ENCODE results near the gene MYF6. TPM values are rescaled to one million over a fixed set of nuclear protein-coding genes. Genes with fewer than 3 reads are reported as not detected.
"Not testable (repeated sequence)": the region's sequence is repeated elsewhere in the genome, so short reads cannot be mapped to it uniquely, and the experiment has no call there.

MYF6 gene
- under 1 TPM in 2 of 4 donors, not detected in 2; 0.14 to 0.15 TPM for polyA plus RNA-seq (ENCODE audit: insufficient read length in 4 of 4)

GRCh38 chr12:80707126-80707829 lies at the start of gene MYF6:
Gene MYF6 (plus strand): TSS chr12:80707634. CDS start chr12:80707720, 86 bp downstream.
- DNase-seq (ENCODE audit: low read depth in 4 of 4, low spot score in 3 of 4): no peak

DNA sequence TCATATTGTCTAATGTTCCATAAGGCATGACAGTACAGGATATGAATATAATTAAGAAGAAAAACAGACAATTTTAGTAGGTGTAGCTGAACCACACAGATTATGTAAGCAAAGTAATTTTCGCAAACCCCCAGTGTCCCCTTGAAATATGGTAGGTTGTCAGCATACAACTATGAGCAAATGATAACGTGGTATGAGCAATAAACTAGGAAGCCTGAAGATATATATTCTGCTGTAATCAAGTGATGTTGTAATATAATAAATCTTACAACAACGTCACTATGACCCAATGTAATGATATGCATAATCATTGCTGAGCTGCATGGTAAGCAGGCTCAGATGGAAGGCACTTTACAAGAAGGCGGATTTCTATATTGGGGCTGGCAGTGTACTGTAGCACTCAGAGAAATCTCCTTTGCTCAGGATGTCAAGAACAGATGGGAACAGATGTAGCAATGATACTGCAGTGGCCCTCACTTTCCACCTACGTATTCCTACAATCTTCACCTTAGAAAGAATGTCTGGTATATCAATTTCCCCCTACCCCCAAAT lies 47.8 kb upstream of the MYF6 start:
- no peak for DNase-seq (ENCODE audit: low read depth in 4 of 4, low spot score in 3 of 4)

GRCh38 chr12:80662586-80662985 lies 44.8 kb upstream of the MYF6 start:
- no peak for DNase-seq (ENCODE audit: low read depth in 4 of 4, low spot score in 3 of 4)

DNA sequence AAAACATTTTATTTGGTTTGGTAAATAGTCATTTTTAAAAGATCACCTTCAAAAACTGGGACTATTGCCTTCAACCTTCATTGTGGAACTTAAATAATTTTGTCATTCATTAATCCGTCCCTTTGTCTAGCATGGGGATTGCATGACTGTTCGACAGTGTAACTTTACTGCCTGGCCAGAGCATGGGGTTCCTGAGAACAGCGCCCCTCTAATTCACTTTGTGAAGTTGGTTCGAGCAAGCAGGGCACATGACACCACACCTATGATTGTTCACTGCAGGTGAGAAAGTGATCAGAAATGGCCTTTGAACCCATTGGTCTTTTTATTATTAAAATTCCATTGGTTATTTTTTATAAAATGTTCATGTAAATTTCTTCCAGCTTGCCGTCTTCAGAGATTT lies 37.2 kb upstream of the MYF6 start:
- DNase-seq (ENCODE audit: low read depth in 4 of 4, low spot score in 3 of 4): no peak

- DNase-seq (ENCODE audit: low read depth in 4 of 4, low spot score in 3 of 4): not testable (repeated sequence)
These were observed 31.3 kb upstream of the MYF6 start for GRCh38 chr12:80676042-80676636.

GRCh38 chr12:80676856-80677255 lies 30.6 kb upstream of the MYF6 start:
- DNase-seq (ENCODE audit: low read depth in 4 of 4, low spot score in 3 of 4): no peak

GRCh38 chr12:80677994-80678393 lies 29.4 kb upstream of the MYF6 start:
- no peak for DNase-seq (ENCODE audit: low read depth in 4 of 4, low spot score in 3 of 4)

- no peak for DNase-seq (ENCODE audit: low read depth in 4 of 4, low spot score in 3 of 4)
These were observed 27.9 kb upstream of the MYF6 start for GRCh38 chr12:80679346-80680131.

DNA sequence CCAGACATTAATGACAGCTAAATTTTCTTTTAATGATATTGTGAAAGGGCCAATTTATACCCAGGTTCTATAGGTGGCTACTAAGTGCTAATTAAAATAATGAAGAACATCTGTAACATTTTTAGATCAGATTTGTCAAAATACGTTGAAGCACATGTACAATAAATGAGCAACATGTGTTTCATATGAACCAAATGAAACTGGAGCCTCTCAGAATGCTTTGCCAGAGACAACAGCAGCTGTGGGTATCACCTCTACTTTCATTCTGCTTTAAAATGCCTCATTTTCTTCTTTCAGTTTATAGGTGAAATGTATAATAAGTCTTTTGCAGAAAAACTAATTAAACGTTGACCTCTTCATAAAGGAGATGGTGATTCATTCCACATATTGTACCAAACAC lies 26.1 kb upstream of the MYF6 start:
- DNase-seq (ENCODE audit: low read depth in 4 of 4, low spot score in 3 of 4): no peak

DNA sequence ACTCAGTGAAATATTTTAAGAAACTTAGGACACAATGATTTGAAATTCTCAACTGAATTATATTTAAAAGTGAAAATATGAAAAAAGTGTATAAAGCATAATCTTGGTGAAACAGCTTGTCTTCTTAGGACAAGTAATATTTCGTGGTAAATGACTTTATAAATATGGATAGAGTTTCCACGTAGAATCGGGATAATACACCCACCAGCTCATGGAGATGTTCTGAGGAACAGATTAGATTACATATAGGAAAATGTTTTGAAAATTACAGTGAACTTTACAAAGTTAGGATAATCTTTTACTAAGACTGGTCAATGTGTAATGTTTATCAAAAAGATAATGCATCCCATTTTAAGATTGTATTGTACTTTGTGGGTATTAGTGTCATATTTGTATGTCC lies 25.6 kb upstream of the MYF6 start:
- no peak for DNase-seq (ENCODE audit: low read depth in 4 of 4, low spot score in 3 of 4)

GRCh38 chr12:80684077-80684495 lies 23.3 kb upstream of the MYF6 start:
- DNase-seq (ENCODE audit: low read depth in 4 of 4, low spot score in 3 of 4): no peak

DNA sequence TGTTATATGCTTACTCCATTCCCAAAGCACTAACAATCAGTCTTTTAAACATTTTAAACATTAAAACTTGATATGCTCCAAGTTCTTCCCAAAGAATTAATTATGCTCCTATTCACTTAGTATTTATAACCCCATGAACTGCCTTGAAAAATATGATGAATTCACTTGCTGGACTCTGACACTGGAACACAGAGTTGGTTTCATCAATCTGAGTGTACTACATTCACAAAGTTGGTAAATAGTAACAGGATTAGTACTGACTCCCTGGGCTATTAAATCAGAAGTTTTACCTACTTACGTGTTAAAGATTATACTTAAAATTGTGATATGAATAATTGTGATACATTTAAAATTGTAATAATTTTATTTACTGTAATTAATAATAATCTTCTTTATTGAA lies 17.3 kb upstream of the MYF6 start:
- DNase-seq (ENCODE audit: low read depth in 4 of 4, low spot score in 3 of 4): no peak

DNA sequence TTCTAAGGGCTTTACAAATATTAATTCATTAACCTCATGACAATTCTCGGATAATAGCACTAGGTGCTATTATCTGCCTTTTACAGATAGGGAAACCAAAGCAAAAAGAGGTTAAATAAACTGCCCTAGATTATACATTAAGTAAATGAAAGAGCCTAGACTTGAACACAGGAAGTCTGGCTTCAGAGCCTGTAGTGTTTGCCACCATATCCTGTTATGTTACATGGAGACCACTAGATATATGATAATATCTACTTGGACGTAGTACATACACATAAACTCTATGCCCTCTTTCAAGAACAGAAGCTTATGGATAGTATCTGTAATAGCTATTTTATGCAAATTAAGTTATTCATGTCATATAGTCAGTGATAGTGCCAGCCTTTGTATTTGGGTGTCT lies 16.9 kb upstream of the MYF6 start:
- DNase-seq (ENCODE audit: low read depth in 4 of 4, low spot score in 3 of 4): no peak

- DNase-seq (ENCODE audit: low read depth in 4 of 4, low spot score in 3 of 4): no peak
These were observed 15.3 kb upstream of the MYF6 start for GRCh38 chr12:80692114-80692513.

DNA sequence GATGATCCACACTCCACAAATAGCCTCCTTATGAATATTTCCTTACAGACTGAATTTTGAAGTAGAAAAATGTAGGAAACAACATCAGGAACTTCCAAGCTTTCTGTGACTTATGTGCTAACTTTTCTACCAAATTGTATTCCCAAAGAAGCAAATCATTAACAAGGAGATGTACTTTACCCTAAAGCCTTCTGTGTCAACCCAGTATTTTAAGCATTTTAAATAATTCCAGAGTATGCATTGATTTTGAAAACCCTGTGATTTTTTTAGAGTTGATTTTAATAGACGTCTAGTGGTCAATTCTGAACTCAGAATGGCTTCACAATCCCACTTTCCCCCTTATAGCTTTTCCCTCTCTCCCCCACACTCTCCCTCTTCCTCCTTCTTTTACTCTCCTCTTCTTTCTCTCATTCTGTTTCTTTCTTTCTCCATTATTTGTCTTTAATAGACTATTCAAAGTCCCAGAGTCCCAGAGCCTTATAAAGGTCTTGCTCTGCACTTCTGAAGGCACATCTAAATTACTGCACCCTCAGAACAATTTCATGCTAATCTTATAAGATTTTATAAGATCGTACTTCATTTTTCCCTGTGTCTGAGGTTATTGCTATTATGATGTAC lies 10.1 kb upstream of the MYF6 start:
- DNase-seq (ENCODE audit: low read depth in 4 of 4, low spot score in 3 of 4): no peak

DNA sequence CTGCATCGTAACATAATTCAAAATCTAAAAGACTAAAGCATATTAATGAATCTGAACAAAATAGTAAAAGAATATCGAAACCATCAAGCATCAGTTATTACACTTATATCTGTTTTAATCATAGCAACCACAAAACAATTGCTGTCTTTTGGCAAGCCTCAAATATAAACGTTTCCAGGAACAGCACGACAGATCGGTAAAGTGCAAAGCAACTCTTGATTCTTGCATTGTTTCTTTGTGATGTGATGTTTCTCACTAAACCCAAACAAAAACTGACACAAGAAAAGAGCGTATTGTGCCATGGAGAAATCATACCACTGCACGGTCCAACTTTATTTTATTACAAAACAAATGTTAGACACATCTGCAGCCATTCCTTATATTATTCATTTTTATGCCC lies 9.2 kb upstream of the MYF6 start:
- DNase-seq (ENCODE audit: low read depth in 4 of 4, low spot score in 3 of 4): no peak

DNA sequence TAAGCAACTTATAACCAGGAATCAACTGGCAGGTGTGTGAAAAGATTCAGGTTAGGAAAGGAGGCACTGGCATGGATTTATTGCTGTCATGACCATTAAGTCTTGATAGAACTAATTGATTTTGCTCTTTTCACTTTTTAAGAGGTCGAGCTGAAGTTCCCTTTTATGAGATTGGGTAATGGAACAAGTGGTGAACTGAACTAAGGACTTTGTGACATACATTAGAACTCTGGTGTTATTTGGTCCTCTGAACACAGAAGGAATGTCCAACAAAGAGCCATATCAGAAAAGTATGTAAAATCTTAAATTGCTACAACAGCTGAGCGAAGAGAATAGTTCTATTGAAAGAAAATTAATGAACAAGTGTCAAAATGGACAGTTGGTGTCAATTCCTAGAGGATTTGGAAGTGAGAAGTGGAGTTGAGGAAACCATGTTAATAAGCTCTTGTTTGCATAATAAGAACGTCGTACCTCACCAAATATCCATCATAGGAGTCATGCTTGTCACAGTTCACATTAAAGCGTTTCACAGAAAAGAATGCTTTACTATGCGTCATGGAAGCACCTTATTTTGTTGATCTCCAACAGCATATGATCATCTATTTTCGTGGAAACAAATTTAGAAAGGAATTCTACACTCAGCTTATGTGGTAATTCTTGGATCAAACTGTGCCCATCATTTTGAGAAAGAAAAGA lies 8.4 kb upstream of the MYF6 start:
- DNase-seq (ENCODE audit: low read depth in 4 of 4, low spot score in 3 of 4): no peak

DNA sequence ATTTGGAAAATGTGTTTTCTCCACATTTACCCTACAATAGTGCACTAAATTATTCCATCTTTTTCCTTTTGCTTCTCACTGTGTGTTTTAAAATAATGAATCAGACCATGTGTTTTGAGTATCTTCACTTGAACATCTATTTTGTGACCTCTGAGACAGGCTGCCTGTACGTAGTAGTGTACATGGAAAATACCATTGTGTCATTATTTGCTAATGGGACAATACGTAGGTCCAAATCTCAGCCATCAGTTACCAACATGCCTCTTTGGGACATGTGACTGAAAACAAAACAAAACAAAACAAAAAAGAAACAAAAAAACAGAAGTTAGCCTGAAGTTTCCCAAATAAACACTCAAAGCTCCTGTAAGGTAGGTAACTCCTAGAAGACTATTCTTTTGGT lies 7.1 kb upstream of the MYF6 start:
- DNase-seq (ENCODE audit: low read depth in 4 of 4, low spot score in 3 of 4): no peak

DNA sequence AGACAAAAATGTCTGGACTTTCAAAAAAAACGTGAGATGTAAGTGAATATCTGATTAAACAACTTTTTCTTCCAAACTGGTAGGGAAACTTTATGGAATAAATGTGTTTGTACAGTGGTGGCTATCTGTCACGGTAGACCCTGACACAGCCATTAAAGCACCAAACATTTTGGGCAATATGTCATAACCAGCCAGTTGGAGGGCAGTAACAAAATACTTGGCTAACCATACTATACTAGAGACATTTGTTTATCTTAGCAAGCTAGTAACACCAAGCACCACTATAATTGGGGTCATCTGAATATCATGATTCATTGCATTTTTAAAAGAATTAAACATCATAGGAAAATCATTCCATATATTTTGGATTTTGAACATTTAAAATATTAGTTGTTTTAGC lies 6.0 kb upstream of the MYF6 start:
- DNase-seq (ENCODE audit: low read depth in 4 of 4, low spot score in 3 of 4): no peak
